ENCODE results near the gene TSEN54. TPM values are rescaled to one million over a fixed set of nuclear protein-coding genes. Genes with fewer than 3 reads are reported as not detected.

Gene TSEN54
- total RNA-seq, 4 donors from 2014 or later: 11.6 to 46.6 (median 25.8) TPM

DNA sequence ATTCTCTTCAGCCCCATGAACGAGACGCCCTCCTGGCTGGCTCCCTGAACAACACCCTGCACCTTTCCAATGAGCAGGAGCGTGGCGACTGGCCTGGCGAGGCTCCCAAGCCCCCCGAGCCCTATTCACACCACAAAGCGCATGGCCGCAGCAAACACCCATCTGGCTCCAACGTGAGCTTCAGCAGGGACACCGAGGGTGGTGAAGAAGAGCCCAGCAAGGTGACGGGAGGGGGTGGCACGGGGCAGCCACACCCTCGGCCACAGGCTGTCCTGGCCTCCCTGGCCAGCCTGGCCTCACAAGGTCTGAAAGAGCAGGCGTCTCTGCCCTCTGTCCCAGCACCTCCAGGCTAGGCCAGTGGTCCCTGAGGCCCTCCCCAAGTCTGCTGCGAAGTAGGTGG, 24.6 kb upstream of the TSEN54 start:
- no peaks in the 10 kb centered on the region for H3K9me3 ChIP-seq
- no peak overlapping the region for H3K27ac ChIP-seq
- no peak overlapping the region for H3K4me3 ChIP-seq (replicated peaks in 1 of 3)
- intact Hi-C loops (cut with DNase I): no loop called here
- H3K27me3 ChIP-seq: no peaks in the 10 kb centered on the region
- DNase-seq: no peak
- 90% methylated on average over 13 to 14 of the region's 15 CpGs for WGBS, 2 donors
- no peak for TF ChIP-seq POLR2A (IDR thresholded peaks at IDR 0.05)
- TF ChIP-seq, protein P1, sequence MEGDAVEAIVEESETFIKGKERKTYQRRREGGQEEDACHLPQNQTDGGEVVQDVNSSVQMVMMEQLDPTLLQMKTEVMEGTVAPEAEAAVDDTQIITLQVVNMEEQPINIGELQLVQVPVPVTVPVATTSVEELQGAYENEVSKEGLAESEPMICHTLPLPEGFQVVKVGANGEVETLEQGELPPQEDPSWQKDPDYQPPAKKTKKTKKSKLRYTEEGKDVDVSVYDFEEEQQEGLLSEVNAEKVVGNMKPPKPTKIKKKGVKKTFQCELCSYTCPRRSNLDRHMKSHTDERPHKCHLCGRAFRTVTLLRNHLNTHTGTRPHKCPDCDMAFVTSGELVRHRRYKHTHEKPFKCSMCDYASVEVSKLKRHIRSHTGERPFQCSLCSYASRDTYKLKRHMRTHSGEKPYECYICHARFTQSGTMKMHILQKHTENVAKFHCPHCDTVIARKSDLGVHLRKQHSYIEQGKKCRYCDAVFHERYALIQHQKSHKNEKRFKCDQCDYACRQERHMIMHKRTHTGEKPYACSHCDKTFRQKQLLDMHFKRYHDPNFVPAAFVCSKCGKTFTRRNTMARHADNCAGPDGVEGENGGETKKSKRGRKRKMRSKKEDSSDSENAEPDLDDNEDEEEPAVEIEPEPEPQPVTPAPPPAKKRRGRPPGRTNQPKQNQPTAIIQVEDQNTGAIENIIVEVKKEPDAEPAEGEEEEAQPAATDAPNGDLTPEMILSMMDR (IDR thresholded peaks at IDR 0.05): no peak
- H3K36me3 ChIP-seq: peaks cover 35 to 47% of the 10 kb centered on the region in 2 donors
- H3K4me1 ChIP-seq: peaks cover 0 to 12% of the 10 kb centered on the region in 2 donors

- no peak for DNase-seq
- Histone ChIP-seq H3K4me1 (peaks cover 0 to 4% of the 10 kb centered on the region in 2 donors), H3K27ac (no peak overlapping the region), H3K36me3 (peaks cover 37 to 51% of the 10 kb centered on the region in 2 donors), H3K9me3 (no peaks in the 10 kb centered on the region), H3K27me3 (no peaks in the 10 kb centered on the region), H3K4me3 (replicated peaks in 1 of 3) (no peak overlapping the region)
- TF ChIP-seq, protein P1 (IDR thresholded peaks at IDR 0.05): no peak
- no peak for TF ChIP-seq POLR2A (IDR thresholded peaks at IDR 0.05)
- 89 to 92% methylated on average over 15 to 23 of the region's 23 CpGs for whole genome bisulfite sequencing, 2 donors
- intact Hi-C loops (cut with DNase I): no loop called here
Measured at GRCh38 chr17:75492555-75493168, 23.7 kb upstream of the TSEN54 start.

GRCh38 chr17:75493476-75494129, 22.7 kb upstream of the TSEN54 start:
- Histone ChIP-seq H3K4me1 (no peaks in the 10 kb centered on the region), H3K27me3 (no peaks in the 10 kb centered on the region), H3K9me3 (no peaks in the 10 kb centered on the region), H3K36me3 (peaks cover 37 to 56% of the 10 kb centered on the region in 2 donors), H3K4me3 (replicated peaks in 1 of 3) (no peak overlapping the region), H3K27ac (no peak overlapping the region)
- intact Hi-C loops (cut with DNase I): no loop called here
- DNase-seq: no peak
- 96% methylated on average over 7 of the region's 23 CpGs; no CpG with 5 or more reads in 1 of the 2 donors for WGBS, 2 donors
- TF ChIP-seq POLR2A (IDR thresholded peaks at IDR 0.05): no peak
- TF ChIP-seq, protein P1 (IDR thresholded peaks at IDR 0.05): no peak

DNA sequence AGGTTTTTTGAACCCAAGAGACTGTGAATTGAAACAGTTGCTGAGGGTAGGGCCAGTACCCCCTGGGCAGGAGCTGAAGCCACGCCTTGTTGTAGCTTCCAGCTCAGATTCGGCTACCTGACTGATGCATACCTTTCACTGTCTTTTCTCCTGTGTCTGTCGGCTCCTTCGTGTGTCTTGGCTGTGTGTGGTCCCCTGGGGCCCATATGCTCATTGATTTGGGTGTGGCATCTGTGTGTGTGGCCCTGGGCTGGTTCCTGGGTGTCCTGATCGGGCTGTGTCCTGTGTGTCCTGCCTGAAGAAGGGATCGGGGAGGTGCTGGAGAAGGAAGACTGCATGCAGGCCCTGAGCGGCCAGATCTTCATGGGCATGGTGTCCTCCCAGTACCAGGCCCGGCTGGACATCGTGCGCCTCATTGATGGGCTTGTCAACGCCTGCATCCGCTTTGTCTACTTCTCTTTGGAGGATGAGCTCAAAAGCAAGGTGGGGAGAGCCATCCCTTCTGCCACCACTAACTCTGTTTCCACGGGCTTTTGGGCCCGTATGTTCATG, 21.9 kb upstream of the TSEN54 start:
- H3K4me3 ChIP-seq (replicated peaks in 1 of 3): no peak overlapping the region
- no peaks in the 10 kb centered on the region for H3K4me1 ChIP-seq
- 94 to 98% methylated on average over 8 to 14 of the region's 14 CpGs for WGBS, 2 donors
- H3K27me3 ChIP-seq: no peaks in the 10 kb centered on the region
- TF ChIP-seq, protein P1 (IDR thresholded peaks at IDR 0.05): no peak
- TF ChIP-seq POLR2A (IDR thresholded peaks at IDR 0.05): no peak
- peaks cover 37 to 56% of the 10 kb centered on the region in 2 donors for H3K36me3 ChIP-seq
- H3K27ac ChIP-seq: no peak overlapping the region
- no peak for DNase-seq
- no peaks in the 10 kb centered on the region for H3K9me3 ChIP-seq
- intact Hi-C loops (cut with DNase I): no loop called here

DNA sequence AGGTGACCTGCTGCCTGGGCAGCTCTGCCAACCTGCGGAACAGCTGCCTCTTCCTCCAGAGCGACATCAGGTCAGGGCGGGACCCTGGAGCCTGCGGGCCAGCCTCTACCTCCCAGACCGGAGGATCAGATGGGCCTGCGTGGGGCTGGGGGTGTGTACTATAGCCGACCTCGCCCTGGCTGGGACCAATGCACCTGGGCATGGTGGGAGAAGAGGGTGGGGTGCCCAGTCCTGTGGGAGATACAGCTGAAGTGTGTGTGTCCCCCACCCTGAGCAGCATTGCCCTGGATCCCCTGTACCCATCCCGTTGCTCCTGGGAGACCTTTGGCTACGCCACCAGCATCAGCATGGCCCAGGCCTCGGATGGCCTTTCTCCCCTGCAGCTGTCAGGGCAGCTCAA, 20.3 kb upstream of the TSEN54 start:
- no peak overlapping the region for H3K27ac ChIP-seq
- WGBS, 2 donors: 92 to 100% methylated on average over 7 to 9 of the region's 11 CpGs
- H3K4me1 ChIP-seq: no peaks in the 10 kb centered on the region
- TF ChIP-seq, protein P1 (IDR thresholded peaks at IDR 0.05): no peak
- no peak for TF ChIP-seq POLR2A (IDR thresholded peaks at IDR 0.05)
- peaks cover 43 to 65% of the 10 kb centered on the region in 2 donors for H3K36me3 ChIP-seq
- intact Hi-C loops (cut with DNase I): no loop called here
- H3K9me3 ChIP-seq: no peaks in the 10 kb centered on the region
- H3K27me3 ChIP-seq: no peaks in the 10 kb centered on the region
- no peak overlapping the region for H3K4me3 ChIP-seq (replicated peaks in 1 of 3)
- DNase-seq: no peak

All from thyroid gland (tissue), 4 donors.